ENCODE data around the gene MEIS2.

MEIS2 gene

DNA sequence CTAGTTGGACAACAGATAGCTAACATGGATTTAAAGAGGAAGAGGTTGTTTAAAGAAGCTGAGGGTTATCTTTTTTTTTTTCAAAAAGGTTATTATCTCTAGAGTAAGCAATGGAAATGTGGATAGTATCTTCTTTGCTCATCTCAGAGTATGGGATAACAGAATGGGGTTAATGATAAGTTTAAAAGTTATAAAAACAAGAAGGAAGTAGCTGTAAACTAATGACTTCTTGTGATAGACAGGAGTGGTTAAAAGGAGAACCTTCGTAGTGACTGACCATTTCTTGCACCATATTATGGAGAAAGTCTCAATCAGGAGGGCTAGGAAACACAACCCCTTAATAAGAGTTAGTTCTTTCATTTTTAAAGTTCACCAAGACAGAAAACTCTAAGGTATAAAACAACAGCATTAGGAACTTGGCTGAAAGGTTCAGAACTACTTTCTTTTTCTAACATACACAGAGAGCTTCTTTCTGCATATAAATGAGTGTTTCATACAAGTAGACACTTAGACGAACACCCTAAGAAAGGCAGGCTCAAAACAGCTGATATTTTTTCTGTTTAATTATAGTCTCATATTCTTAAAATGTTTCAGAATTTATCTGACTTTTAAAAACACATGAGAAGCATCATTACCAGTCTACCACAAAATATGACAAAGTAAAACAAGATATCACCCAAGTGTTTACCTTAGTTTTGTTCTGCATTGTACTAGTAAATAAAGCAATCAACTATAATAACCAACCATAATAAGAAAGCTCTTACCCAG lies 140.0 kb downstream of the MEIS2 start:
- DNase-seq (ENCODE audit: low spot score), result no peak

DNA sequence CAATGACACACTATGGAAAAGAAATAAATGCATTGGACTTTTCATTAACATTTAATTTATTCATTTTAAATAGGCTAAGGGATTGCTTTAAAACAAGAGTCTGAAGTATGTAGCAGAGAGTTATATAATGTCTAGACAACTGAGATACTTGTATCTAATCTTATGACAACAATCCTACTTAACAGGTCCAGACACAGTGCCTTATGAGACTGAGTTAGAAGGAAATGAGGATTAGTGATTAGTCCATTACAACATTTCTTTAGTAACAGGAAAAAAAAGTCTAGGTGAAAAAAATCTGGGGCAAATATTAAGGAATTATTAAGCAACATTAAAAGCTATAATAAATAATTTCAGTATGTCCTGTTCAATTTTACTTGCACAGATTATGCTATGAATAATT lies 140.6 kb downstream of the MEIS2 start:
- no peak for DNase-seq (ENCODE audit: low spot score)

- DNase-seq (ENCODE audit: low spot score), result no peak
Measured at GRCh38 chr15:36958606-36959005, 141.7 kb downstream of the MEIS2 start.

- no peak for DNase-seq (ENCODE audit: low spot score)
Measured at GRCh38 chr15:36954486-36954885, 145.9 kb downstream of the MEIS2 start.

- no peak for DNase-seq (ENCODE audit: low spot score)
Measured at GRCh38 chr15:36953346-36953745, 147.0 kb downstream of the MEIS2 start.

DNA sequence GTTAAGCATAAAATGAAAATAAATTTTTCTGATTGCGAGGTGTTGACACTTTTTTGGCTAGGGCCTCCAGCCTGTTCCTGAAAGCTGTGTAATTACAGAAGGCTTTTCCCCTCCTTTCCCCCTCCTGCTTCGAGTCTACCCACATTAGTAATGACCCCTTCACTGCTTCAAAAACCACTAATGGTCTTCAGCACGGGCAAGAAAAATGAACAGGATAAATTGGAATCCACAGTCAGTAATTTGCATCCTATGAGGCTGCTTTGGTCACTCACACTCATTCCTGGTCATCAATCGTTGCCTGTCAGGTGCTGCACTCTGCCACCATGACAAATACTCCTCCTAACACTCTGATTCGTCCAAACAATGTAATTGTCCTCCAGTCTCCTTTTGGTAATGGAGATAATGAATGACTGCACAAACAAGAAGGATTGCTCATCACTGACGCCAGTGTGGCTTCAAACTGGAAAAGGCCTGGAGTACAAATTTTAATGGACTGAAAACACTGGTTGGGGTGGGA lies 148.6 kb downstream of the MEIS2 start:
- peak; percentile 12 for DNase-seq (ENCODE audit: low spot score)

DNA sequence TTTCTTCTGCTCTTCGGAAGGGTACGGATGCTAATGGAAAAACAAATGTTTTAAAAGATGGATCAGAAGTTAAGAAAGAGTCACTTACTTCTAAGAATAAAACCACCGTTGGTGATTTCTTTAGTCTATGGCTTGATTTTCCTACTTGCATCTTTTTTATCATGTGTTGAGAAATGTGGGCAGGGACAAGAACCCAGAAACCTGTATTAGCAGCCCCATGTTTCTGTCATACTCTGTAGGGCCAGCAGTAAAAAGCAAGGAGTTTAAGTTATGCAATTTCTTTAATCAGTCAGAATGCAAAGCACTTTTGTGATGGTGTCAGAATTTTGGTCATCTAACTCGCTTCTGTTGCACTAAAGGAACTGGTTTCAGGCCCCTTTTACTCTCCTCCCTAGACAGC lies 150.0 kb downstream of the MEIS2 start:
- DNase-seq (ENCODE audit: low spot score), result no peak

DNA sequence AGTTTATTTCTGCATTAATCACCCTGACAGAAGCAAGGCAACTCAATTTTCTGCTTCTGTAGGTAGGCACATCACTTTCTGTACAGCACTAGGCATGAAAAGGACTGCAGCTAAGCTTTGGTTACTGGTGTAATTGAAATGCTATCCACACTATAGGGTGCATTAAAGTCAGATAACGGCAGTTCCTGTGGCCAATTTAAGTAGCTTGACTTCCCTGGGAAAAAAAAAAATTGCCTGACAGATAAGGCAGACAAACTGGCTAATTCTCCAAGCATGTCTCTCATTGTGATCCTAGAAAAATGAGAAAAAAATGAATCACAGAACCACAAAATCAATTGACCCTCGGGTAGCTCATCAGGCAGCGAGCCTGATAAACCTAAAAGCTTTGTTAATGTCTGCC lies 151.4 kb downstream of the MEIS2 start:
- DNase-seq (ENCODE audit: low spot score), result no peak

GRCh38 chr15:36947035-36947719 lies 153.2 kb downstream of the MEIS2 start:
- no peak for DNase-seq (ENCODE audit: low spot score)

DNA sequence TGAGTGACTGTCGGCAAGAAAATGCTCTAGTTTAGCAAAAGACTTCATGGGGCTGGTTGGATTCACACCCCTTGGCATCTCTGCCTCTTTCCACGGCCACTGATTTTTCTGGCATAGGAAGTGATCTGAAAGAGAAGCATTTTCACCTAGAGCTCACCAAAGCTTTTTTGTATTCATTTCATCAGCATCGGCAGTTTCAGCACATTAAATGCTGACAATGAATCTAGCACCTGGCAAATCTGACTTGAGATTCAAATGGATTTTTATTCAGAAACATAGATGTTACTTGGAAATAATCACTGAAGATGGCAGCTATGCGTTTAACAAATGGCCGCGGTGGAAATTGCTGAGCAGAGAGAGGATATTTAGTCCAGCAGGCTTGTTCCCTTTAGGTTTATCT lies 155.9 kb downstream of the MEIS2 start:
- no peak for DNase-seq (ENCODE audit: low spot score)

- DNase-seq (ENCODE audit: low spot score), result no peak
Measured at GRCh38 chr15:36943508-36944361, 156.6 kb downstream of the MEIS2 start.

GRCh38 chr15:36942248-36942827 lies 158.0 kb downstream of the MEIS2 start:
- no peak for DNase-seq (ENCODE audit: low spot score)

GRCh38 chr15:36941798-36942197 lies 158.6 kb downstream of the MEIS2 start:
- no peak for DNase-seq (ENCODE audit: low spot score)

DNA sequence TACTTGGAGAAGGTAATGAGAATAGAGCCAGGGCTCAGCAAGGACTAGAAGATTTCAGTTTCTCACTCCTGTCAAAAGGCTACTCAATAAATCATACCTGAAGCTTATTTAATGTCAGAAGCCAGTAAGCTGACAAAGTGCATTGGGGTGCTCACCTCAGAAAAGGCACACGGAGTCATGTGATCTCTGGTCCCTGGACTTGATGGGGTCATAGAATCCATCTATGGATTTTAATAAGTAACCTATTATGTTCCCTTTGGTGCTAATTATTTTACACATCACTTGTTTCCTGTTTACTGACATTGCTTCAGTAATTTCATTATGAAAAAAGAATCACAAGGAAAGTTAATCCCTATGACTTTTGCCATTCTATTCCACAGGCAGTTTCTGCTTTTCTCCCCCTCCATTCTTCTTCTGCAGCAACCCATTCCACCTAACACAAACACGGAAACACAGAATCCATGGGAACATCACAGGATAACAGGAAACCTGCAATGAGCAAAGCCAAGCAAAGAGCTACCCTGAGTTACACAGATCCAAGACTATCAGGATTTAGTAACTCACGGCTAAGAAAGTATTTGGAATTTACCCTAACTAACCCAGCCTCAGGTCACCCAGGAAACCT lies 159.6 kb downstream of the MEIS2 start:
- DNase-seq (ENCODE audit: low spot score), result no peak

DNA sequence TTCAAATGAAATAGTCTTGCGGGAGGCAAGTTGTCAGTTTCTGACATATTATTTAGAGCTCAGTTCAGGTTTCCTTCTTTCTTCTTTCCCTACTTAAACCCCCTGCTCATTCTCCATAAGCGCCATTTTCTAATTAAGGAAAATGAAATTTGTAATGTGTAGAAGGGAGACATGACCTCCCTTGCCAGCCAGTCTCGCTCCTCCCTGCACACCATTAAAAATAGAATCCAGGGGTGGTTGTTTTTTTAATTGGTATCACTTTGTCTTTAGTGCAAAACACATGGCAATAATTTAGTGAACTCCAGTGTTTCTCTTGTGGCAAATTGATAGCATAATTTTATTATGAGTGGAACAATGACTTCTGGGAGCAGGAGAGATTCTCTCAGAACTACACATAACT lies 160.1 kb downstream of the MEIS2 start:
- no peak for DNase-seq (ENCODE audit: low spot score)

DNA sequence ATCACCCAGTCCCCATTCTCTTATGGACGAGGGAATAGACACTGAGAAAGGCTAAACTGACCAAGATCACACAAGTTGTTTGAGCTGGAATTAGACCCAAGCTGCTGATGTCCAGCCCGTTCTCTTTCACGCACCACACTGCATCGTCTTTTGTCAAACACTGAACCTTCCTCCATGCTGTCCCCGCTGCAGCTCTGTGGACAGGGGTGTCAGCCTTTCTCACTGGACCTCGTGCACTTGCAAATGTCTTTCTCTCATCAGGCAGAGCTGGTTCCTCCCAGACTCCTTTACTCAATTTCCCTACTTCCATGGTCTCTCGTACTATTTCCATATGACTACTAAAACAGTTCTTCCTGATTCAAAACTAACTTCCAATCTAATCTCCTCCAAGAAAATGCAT lies 161.6 kb downstream of the MEIS2 start:
- DNase-seq (ENCODE audit: low spot score), result no peak

DNA sequence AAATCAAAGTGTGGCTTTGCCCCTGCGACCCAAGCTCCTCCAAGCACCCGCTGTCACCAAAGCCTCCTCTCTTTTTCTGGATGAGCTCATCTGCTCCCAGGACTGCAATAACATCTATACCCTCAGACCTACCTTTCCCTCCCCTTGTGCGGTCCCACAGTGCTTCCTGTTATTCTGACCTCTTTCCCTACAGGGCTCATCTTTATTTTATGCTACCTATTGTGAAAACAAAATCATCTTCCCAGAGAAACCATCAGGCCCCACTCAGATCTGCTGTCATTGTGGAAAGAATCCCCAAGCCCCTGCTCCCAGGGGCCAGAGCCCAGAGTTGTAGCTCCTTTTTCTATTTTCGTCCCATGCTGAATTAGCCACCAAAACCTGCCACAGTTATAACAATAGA lies 162.2 kb downstream of the MEIS2 start:
- no peak for DNase-seq (ENCODE audit: low spot score)

DNA sequence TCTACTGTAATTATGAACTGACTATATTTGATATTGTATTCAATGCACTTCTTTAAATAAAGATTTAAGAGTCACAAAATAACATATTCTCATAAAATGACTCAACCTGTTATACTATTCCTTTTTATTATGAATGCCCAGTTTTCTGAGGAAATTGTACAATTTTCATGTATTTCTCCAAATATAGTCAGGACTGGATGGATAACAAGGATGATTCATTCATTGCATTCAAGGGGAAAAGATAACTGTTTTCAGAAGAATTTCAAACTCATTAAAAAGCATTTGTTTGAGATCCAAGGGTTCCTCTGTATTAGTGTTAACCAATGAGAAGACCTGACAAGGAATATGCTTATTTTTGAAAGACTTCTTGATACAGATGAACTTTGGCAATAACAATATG lies 163.7 kb downstream of the MEIS2 start:
- no peak for DNase-seq (ENCODE audit: low spot score)

GRCh38 chr15:36933255-36933990 lies 166.9 kb downstream of the MEIS2 start:
- DNase-seq (ENCODE audit: low spot score), result no peak

DNA sequence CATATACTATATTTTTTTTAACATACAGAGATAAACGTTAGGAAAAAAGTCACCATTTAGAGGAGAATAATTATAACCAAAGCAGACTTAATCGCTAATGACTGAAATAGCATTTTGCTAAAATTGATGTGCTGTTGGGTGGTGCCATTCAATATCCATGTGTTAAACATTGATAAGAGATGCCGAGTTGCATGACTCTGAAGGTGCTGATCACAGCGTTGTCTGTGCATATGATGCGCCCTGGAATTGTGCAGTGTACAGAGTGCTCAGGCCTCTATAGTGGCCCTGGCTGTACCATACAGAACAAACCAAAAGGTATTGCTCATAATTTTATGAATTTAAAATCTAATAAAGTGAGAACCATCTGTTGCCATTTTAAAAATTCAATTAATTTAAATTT lies 168.3 kb downstream of the MEIS2 start:
- DNase-seq (ENCODE audit: low spot score), result no peak

- DNase-seq (ENCODE audit: low spot score), result no peak
Measured at GRCh38 chr15:36931434-36931833, 168.9 kb downstream of the MEIS2 start.
